ENCODE data around the gene BZW2.
"Not testable (repeated sequence)": the region's sequence is repeated elsewhere in the genome, so short reads cannot be mapped to it uniquely, and the experiment has no call there.

Gene BZW2

DNA sequence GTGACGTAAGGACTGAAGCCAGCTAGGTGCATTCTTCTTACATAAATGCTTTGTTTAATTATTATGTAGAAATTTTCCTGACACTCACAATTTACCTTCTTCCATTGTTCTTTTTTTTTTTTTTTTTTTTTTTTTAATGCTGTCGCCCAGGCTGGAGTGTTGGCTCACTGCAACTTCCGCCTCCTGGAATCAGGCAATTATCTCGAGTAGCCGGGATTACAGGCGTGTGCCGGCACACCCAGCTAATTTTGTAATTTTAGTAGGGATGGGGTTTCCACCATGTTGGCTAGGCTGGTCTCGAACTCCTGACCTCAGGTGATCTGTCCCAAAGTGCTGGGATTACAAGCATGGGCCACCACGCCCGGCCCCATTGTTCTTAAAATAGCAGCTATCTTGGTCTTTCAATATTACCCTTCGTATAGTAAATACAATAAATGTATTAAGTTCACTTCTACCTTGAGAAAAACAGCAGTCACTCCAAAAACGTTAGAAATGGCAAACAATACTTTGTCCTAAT lies 32.1 kb downstream of the BZW2 start:
- in situ Hi-C loops (cut with HindIII; ENCODE audit: low sequenced_read_pairs) = no loop called here
- DNase-seq (ENCODE audit: low read depth, low spot score) = no peak
- TF ChIP-seq, protein P1, sequence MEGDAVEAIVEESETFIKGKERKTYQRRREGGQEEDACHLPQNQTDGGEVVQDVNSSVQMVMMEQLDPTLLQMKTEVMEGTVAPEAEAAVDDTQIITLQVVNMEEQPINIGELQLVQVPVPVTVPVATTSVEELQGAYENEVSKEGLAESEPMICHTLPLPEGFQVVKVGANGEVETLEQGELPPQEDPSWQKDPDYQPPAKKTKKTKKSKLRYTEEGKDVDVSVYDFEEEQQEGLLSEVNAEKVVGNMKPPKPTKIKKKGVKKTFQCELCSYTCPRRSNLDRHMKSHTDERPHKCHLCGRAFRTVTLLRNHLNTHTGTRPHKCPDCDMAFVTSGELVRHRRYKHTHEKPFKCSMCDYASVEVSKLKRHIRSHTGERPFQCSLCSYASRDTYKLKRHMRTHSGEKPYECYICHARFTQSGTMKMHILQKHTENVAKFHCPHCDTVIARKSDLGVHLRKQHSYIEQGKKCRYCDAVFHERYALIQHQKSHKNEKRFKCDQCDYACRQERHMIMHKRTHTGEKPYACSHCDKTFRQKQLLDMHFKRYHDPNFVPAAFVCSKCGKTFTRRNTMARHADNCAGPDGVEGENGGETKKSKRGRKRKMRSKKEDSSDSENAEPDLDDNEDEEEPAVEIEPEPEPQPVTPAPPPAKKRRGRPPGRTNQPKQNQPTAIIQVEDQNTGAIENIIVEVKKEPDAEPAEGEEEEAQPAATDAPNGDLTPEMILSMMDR (IDR thresholded peaks at IDR 0.05; ENCODE audit: low read depth, low read length) = no peak
- H3K4me3 ChIP-seq (ENCODE audit: low read depth, low read length) = no peak overlapping the region

DNA sequence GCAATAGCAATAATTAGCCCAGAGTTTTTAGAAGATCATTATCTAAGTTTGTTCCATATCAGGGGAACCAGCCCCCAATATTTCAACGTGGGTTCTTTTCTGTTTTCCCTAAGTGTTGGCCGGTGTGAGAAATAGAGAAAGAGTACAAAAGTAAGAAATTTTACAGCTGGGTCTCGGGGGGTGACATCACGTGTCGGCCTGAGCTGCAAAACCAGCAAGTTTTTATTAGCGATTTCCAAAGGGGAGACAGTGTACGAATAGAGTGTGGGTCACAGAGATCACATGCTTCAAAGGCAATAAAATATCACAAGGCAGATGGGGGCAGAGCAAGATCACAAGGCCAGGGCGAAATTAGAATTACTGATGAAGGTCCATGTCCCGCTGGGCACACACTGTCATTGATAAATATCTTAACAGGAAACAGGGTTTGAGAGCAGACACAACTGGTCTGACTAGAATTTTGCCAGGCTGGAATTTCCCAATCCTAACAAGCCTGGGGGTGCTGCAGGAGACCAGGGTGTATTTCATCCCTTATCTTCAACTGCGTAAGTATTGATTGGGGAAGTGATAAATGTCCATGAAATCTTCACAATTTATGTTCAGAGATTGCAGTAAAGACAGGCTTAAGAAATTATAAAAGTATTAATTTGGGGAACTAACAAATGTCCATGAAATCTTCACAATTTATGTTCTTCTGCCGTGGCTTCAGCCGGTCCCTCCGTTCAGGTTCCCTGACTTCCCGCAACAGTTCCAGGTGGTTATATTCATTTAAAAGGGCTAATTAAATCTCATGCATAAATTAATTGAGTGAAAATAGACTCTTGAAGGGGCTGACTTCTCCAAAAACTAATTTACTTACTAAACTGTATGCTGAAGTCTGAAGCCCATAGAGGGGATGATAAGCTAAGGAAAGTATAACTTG lies 32.9 kb downstream of the BZW2 start:
- in situ Hi-C loops (cut with HindIII; ENCODE audit: low sequenced_read_pairs); DNase-seq (ENCODE audit: low read depth, low spot score); H3K4me3 ChIP-seq (ENCODE audit: low read depth, low read length): not testable (repeated sequence)

DNA sequence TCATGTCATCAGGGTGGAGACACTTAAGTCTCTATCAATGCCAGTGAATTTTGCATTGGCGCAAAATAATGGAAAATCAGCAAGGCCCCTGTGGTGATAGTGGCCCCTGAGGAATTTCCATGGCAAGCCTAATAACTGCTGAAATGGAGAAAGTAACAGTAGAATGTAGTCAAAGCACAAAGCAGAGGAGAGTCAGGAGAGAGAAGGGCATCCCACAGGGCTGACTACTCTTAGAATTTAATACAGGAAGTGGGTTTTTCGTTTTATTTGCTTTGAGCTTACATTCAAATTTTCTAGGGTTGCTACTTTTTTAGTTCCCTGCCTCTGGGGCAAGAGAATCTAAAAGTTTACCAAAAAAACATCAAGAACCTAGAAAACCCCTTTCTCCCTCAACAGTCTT lies 39.0 kb downstream of the BZW2 start:
- in situ Hi-C loops (cut with HindIII; ENCODE audit: low sequenced_read_pairs) = no loop called here
- DNase-seq (ENCODE audit: low read depth, low spot score) = no peak
- TF ChIP-seq, protein P1 (IDR thresholded peaks at IDR 0.05; ENCODE audit: low read depth, low read length) = no peak

DNA sequence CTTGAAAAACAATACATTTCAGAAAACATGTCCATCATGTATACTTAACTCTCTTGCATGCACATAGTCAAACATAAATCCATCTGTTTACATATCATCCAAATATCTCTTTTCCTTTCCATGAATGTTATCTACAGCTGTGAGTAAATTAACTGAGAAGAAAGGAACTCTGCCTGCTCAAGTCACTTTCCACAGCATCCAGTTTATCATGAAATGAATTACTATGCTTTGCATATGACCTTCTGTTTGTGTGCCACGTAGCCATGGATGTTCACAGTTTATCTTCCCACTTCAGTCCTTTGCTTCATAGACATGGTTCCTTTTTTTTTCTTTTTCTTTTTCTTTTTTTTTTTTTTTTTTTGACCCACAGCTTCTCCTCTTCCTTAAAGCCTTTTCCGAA lies 39.6 kb downstream of the BZW2 start:
- in situ Hi-C loops (cut with HindIII; ENCODE audit: low sequenced_read_pairs) = no loop called here
- TF ChIP-seq, protein P1 (IDR thresholded peaks at IDR 0.05; ENCODE audit: low read depth, low read length) = no peak
- H3K4me3 ChIP-seq (ENCODE audit: low read depth, low read length) = no peak overlapping the region
- no peak for DNase-seq (ENCODE audit: low read depth, low spot score)

More for the DNA sequence above, 39.0 kb downstream of the BZW2 start:
- no peak overlapping the region for H3K4me3 ChIP-seq (ENCODE audit: low read depth, low read length)

DNA sequence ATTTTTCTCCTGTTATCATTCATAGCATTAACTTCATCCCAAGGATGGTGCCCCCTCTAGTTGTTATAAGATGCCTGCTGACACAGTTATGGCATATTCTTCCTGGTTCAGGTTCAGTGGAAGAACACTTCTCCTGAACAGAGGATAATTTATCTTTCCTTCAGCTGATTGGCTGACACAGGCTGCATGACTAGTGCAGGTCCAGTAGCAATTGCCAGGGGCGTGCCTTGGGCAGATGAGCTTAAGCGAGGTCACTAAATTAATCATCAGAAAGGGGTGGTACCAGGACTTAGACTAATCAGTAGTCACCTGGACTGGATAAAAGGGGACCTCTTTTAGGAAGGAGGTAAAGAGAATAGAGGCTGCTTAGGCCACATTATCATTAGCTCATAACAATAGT lies 42.3 kb downstream of the BZW2 start:
- in situ Hi-C loops (cut with HindIII; ENCODE audit: low sequenced_read_pairs) = no loop called here

DNA sequence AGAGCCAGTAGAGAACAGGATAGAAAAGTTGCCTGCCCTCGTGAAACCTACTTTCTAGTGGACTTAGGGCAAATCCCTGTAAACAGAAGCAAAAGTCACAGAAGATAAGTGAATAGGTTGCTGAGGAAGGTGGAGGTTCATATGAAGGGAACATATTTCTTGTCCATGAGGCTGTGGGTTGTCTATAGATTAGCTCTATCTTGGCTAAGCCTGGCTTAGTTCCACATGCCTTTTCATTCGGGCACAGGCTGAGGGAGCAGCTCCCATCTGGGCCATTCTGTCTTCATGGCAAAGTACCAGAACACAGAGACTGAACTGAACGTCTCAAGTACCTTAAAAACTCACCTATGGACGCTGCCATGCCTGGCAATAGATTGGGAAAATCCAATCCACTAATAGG lies 45.3 kb downstream of the BZW2 start:
- no peak overlapping the region for H3K4me3 ChIP-seq (ENCODE audit: low read depth, low read length)
- TF ChIP-seq, protein P1 (IDR thresholded peaks at IDR 0.05; ENCODE audit: low read depth, low read length) = no peak
- DNase-seq (ENCODE audit: low read depth, low spot score) = no peak
- in situ Hi-C loops (cut with HindIII; ENCODE audit: low sequenced_read_pairs) = no loop called here

More for the DNA sequence above, 42.3 kb downstream of the BZW2 start:
- no peak overlapping the region for H3K4me3 ChIP-seq (ENCODE audit: low read depth, low read length)
- TF ChIP-seq, protein P1 (IDR thresholded peaks at IDR 0.05; ENCODE audit: low read depth, low read length) = no peak
- no peak for DNase-seq (ENCODE audit: low read depth, low spot score)

Data from astrocyte of the spinal cord (primary cell).